ENCODE data around the gene TBC1D1.

The TBC1D1 gene

GRCh38 chr4:38155589-38156294, 264.9 kb downstream of the TBC1D1 start:
- DNase-seq = no peak

GRCh38 chr4:38157592-38157991, 266.7 kb downstream of the TBC1D1 start:
- no peak for DNase-seq

GRCh38 chr4:38160487-38161207, 269.8 kb downstream of the TBC1D1 start:
- peak; percentile 37 for DNase-seq

DNA sequence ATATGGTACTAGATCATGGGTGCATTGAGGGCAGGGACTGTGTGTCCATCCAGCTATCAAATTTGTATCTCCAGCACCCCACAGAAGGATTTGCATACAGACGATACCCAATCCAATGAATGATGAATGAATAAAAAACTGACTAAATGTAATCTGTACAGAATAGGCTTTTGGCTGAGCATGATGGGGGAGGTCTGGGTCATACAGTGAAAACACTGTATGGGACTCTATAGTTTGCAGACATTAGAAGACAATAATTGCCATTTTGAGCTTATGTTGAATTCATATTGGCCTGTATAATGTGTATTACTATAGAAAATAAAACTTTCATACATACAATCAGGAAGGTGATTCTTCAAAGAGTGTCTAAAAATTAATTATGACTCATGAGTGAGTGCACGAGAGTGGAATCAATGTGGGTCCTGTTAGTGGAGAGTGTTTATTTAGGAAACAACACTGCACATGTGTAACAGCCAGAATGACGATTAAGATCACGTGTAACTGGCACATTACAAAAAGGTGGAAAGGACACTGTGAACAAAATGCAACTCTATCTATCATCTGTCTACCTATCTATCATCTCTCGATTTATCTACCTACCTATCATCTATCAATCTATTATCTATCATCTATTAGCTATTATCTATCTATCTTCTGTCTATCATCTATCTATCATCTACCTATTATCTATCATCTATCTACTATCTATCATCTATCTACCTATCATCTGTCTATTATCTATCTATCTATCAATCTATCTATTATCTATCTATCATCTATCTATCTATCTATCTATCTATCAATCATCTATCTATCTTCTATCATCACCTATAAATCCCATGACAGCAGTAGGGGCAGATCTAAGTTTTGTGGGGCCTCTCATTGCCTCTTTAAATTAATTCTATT, 270.6 kb downstream of the TBC1D1 start:
- DNase-seq = no peak

- no peak for DNase-seq
Observed at GRCh38 chr4:38162240-38162784, 271.4 kb downstream of the TBC1D1 start.

- no peak for DNase-seq
Observed at GRCh38 chr4:38163216-38164006, 272.5 kb downstream of the TBC1D1 start.

- DNase-seq = no peak
Observed at GRCh38 chr4:38164346-38164745, 273.5 kb downstream of the TBC1D1 start.

DNA sequence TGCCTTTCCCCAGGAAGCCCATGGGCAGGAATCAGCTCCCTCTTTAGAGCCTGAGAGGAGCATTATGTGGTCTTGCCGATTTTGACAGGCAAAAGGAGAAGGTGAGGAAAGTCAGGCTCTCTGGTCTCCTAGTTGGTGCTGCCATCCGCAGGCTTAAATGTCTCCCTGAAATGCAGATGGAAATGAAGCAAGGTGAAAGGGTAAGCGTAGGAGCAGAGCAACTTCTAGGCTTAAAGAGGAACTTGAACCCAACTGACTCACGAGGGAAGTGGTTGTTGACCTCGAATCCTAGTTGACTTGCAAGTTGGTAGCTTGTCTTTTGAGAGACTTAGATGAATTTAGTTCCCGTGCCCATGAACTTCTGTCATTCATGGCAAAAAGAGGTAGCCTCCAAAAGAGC, 275.2 kb downstream of the TBC1D1 start:
- DNase-seq = no peak

- no peak for DNase-seq
Observed at GRCh38 chr4:38166768-38167167, 275.9 kb downstream of the TBC1D1 start.

DNA sequence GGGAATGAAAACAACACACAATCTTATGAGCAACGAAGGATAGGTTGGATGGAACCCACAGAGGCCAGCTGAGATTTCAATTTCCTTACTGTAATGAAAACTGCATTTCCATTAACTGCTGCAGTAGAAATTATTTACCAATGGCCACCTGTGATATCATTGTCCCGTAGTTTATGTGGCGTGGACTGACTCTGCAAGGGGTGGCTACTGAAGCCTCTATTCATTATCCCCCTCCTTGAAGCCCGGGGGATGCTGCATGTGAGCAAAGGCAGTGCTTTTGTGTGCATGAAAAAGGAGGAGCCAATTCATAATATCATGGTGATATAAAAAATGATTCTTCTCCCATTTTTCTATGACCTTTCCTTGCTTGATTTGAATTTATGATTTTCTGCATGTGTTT, 277.1 kb downstream of the TBC1D1 start:
- no peak for DNase-seq

DNA sequence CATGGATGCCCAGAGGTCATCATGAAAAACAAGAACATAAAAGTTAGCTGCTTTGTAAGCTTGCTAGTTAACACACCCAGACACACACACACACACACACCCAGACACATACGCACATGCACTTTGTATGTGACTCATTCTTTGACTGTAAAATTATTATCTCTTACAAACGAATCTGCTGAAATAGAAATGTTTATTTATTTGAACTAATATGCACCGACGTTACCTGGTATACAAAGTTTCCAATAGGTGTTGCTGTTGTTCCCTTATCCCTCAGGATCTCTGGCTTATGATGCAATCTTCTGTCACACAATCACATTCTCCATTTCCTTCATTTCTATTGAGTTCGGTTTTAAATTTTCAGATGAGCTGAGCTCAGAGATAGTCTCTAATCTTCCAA, 278.6 kb downstream of the TBC1D1 start:
- DNase-seq = no peak

GRCh38 chr4:38170338-38171169, 279.7 kb downstream of the TBC1D1 start:
- no peak for DNase-seq

- no peak for DNase-seq
Observed at GRCh38 chr4:38172078-38172477, 281.2 kb downstream of the TBC1D1 start.

GRCh38 chr4:38173935-38174518, 283.1 kb downstream of the TBC1D1 start:
- no peak for DNase-seq

GRCh38 chr4:38174801-38175200, 283.9 kb downstream of the TBC1D1 start:
- DNase-seq = no peak

DNA sequence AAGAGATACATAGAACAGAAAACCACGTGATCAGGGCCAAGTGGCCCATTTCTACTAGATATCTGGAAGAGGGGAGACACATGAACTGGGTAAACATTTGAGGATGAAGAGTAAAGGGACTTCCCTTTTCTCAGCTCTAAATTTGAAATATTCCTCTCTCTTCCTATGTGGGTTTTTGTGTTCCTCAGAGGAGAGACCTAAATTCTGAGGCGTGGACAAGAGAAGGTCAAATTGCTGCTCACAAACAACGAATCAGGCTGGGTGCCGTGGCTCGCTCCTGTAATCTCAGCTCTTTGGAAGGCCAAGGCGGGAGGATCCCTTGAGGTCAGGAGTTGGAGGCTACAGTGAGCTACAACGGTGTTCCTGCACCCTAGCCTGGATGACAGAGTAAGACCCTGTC, 285.3 kb downstream of the TBC1D1 start:
- DNase-seq = no peak

GRCh38 chr4:38177035-38177546, 286.2 kb downstream of the TBC1D1 start:
- peak; percentile 2 for DNase-seq

- peak; percentile 7 for DNase-seq
Observed at GRCh38 chr4:38177641-38178391, 286.9 kb downstream of the TBC1D1 start.

DNA sequence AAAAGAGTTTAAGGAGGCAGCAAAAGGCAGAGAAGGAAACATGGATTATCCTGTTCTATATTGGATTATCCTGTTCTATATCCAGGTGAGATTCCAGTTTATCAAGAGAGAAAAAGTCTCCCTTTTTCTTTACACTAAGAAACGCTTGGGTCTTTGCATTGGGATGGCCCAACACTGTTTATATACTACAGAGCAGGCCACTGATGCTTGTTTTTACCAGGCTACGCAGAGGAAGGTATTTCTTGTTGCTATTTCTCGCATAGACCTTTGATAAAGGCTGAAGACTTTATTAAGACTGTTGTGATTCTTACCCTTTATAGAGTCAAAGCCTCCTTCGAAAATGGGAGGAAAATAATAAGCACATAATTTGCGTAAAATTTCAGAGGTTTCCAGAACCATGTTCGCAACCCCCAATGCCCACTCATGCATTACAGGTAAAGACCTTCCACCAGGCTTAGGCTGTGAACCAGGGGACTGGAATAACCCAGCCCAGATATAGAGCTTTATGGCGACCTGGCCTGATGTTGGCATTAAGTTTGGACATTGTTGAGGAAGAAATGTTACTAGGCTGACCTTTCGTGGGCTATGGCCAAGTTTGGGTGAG, 287.6 kb downstream of the TBC1D1 start:
- no peak for DNase-seq
